Raji (cell line): ENCODE data around the gene PRRC2A.

Source experiments
- POLR2A ChIP-seq: IDR thresholded peaks from 2 replicates; pipeline ENCODE4 v1.6.1; 2011; ENCODE audit warnings: low read depth, low read length, control low read depth; ENCODE audit not compliant: insufficient read depth

PRRC2A gene

DNA sequence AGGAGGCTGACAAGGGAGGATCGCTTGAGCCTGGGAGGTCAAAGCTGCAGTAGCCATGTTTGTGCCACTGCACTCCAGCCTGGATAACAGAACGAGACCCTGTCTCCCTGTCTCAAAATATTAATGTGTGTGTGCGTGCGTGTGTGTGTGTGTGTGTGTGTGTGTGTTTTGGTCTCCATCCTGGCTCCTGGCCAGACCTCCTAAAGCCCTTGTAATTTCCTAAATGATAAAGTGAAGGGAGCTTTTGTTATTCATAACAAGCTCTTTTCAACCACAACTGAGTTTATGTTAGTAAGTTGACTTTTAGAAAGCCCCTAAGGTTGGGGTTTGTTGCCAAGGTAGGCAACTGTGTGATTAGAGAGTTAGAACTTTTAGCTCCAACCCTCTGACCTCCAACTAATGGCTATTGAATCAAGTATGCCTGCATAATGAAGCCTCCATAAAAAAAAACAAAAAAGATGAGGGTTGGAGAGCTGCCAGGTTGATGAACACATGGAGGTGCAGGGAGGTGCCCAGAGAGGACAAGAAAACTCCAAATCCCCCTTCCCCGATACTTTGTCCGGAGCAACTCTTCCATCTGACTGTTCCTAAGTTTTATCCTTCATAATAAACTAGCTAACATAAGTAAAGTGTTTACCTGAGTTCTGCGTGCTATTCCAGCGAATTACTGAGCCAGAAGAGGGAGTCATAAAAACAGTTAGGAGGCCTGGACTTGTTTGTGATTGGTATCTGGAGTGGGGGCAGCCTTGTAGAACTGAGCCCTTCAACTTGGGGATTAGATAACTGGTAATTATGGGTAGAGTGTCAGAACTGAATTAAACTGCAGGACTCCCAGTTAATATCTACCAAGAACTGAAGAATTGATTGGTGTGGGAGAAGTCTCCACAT, 10.8 kb upstream of the PRRC2A start:
- no peak for TF ChIP-seq POLR2A

DNA sequence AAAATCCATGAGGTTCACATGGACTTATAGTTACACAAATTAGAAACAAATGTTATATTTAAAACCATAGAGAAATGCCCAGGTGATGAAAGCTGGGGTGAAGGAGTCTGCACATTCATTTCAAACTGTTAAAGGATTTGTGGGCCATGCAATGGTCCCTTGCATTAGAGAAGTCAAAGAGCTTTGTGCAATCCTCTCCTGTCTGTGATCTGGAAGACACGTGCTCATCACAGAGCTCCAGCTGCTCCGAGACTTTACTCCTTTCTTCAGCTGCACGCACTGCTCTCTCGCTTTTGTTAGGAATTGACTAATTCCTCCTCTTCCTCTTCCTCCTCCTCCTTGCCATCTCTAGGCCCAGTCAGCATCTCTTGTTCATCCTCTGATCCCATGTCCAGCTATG, 9.5 kb upstream of the PRRC2A start:
- no peak for TF ChIP-seq POLR2A

DNA sequence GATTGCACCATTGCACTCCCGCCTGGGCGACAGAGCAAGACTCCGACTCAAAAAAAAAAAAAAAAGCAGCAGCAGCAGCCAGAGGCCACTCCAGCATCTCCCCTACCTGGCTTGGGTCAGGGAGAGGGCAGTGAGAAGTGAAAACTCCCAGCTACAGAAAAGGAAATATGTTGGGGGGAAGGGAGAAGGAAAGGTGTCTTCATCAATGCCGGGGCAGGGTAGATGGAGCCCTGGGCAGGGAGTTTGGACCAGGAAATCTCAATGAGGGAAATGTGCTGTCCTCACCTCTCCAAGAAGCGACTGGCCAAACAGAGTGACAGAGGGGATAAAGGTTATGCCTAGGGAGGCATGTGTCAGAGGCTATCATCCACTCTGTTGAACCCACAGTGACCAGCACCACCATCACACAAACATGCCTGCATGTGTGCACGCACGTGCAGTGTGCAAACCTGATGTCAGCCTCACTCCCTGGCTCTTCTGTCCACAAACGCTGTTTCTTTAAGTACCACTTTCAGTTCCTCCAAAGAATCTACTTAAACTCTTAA, 6.4 kb upstream of the PRRC2A start:
- TF ChIP-seq POLR2A = no peak

GRCh38 chr6:31614684-31615578, 5.6 kb upstream of the PRRC2A start, which contains the start of gene AIF1:
TSS of gene AIF1 (plus strand) at chr6:31615234. CDS start at chr6:31615330, 96 bp downstream.
- TF ChIP-seq POLR2A = no peak

DNA sequence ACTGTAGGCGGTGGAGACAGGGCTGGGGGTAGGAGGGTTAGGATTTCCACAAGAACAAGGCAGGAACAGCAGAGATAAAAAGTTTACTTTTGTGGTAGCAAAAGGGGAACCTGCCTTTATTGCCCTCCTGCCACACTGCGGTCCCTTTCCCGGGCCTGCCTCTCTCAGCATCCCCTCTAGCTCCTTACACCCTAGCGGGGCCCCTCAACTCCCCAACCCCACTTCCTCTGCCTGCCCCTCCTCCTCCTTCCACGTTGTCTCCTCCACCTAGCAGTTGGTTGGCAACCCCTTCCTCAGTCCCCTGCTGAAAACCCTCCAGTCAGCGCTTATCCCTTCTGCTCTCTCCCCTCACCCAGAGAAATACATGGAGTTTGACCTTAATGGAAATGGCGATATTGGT, 4.8 kb upstream of the PRRC2A start:
- no peak for TF ChIP-seq POLR2A

- TF ChIP-seq POLR2A = no peak
These were observed 3.5 kb upstream of the PRRC2A start for GRCh38 chr6:31617010-31617409.

- peak; percentile 83 for TF ChIP-seq POLR2A
These were observed 520 bp upstream of the PRRC2A start for GRCh38 chr6:31619805-31620585.

GRCh38 chr6:31621320-31621939, 915 bp downstream of the PRRC2A start:
- TF ChIP-seq POLR2A = no peak

DNA sequence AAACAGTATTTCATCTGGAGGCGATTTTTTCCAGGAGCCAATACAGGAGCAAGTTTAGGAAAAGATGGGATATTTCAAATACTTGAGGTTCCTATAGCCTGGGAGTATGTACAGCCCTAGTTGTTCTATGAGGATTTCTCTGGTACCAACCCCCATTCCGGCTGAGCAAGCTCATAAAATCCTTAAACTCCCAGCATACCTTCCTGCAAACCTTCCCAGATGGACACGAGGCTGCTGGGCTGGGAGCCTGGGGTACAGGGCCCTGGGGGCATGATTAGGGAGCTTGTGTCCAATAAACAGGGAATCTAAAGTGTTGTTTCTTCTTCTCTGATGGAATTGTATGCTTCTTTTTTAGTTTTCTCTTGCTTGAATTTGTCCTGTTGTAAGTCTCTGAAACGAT, 1.5 kb downstream of the PRRC2A start:
- no peak for TF ChIP-seq POLR2A

DNA sequence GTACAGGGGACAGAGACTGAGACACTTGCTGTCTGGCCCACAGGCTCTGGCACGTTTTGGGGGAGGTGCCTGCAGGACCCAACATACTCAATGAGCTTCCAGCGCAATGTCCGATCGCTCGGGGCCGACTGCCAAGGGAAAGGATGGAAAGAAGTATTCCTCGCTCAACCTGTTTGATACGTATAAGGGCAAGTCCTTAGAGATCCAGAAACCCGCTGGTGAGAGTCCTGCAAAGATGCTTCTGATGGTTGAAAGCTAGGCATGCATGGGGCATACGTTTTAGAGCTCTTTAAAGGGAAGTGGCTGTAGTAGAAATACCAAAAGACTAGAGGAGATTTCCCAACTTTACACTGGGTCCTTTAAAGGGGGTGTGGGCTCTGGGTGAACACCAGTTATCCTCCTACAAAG, 2.2 kb downstream of the PRRC2A start:
- no peak for TF ChIP-seq POLR2A

DNA sequence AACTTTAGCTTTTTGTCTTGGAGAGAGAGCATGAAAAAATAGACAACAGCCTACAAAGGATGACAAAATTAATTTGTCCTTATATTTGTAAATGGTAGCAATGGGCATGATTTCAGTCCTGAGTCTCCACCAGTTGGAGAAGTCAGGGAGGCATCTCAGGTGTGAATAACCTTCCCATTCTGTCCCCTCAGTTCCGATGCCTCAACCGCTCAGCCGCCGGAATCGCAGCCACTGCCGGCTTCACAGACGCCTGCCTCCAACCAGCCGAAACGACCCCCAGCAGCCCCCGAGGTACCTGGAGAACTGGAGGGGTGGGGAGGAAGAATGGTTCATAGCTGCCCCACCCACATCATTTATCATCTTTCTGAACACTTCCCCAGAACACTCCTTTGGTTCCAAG, 3.6 kb downstream of the PRRC2A start:
- no peak for TF ChIP-seq POLR2A

- TF ChIP-seq POLR2A = no peak
These were observed 6.4 kb downstream of the PRRC2A start for GRCh38 chr6:31626952-31627351.

DNA sequence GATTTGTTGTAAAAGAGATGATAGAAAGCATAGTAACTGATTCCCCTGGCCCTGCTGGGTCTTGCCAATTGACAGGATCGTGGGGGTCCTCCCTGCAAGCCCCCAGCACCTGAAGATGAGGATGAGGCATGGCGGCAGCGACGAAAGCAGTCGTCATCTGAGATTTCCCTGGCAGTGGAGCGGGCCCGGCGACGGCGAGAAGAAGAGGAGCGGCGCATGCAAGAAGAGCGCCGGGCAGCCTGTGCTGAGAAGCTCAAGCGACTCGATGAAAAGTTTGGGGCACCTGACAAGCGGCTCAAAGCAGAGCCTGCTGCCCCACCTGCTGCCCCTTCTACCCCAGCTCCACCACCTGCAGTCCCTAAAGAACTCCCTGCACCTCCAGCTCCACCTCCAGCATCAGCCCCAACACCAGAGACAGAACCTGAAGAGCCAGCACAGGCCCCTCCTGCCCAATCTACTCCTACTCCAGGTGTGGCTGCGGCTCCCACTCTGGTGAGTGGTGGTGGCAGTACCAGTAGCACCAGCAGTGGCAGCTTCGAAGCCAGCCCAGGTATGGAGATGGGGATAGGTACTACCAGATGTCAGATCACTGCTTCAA, 7.3 kb downstream of the PRRC2A start:
- no peak for TF ChIP-seq POLR2A

- TF ChIP-seq POLR2A = no peak
These were observed 8.5 kb downstream of the PRRC2A start for GRCh38 chr6:31629014-31629413.

DNA sequence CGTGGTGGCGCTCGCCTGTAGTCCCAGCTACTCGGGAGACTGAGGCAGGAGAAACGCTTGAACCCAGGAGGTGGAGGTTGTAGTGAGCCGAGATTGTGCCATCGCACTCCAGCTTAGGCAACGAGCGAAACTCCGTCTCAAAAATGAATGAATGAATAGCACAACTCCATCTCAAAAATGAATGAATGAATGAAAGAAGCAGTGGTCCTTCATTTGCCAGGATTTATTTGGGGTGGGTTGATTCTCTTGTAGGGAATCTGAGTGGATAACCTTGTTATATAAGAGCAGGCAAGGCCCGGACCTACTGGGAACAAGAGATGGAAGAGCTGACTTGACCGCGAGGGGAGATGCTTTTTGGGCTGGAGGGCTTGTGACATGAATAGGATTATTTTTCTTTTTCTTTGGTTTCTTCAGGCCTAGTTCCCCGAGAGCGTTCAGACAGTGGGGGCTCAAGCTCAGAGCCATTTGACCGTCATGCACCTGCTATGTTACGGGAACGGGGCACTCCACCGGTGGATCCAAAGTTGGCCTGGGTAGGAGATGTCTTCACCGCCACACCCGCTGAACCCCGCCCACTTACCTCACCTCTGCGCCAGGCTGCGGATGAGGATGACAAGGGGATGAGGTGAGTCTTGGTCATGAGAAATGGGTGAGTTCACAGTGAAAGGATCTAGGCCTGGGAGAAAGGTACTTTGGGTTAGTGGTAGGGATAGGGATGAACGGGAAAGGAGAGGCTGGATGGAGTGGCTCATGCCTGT, 9.8 kb downstream of the PRRC2A start:
- TF ChIP-seq POLR2A = no peak
